Breast epithelium (tissue), 3 donors: Measurements from ENCODE around the gene SMAD6.

Experiments
- POLR2A ChIP-seq: fragments of 450-650 bp; IDR thresholded peaks from one replicate; pipeline ENCODE4 v1.6.1; 2016; ENCODE audit warnings: antibody characterized with exemption, mild to moderate bottlenecking, moderate library complexity
- POLR2AphosphoS5 ChIP-seq, 3 donors: sonication (generic); formaldehyde crosslinking; IDR thresholded peaks; one replicate each; pipeline ENCODE4 v1.6.1; 2017; ENCODE audit warnings: antibody characterized with exemption in 3 of 3
- TF ChIP-seq, protein P1 (sequence below), 3 donors: fragments of 450-650 bp; IDR thresholded peaks; one replicate each; pipeline ENCODE4 v1.5.1; 2016 to 2017; ENCODE audit warnings: antibody characterized with exemption in 3 of 3, mild to moderate bottlenecking in 3 of 3, moderate library complexity in 3 of 3

DNA sequence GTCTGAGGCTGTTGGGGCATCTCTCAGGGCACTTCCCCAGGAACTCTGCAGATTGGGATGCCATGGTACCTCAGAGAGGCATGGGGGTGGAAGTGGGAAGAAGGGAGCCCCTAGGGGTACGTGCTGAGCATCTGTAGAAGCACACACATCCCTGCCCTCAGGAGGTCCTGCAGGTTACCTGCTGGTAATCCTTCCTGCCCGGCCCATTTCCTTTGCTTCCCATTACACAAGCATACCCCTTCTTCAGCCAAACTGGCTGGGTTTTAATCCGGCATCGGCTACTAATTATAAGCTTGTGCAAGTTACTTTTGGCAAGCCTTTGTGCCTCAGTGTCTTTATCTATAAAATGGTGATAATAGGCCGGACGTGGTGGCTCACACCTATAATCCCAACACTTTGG, 3.1 kb upstream of the SMAD6 start:
- TF ChIP-seq, protein P1, sequence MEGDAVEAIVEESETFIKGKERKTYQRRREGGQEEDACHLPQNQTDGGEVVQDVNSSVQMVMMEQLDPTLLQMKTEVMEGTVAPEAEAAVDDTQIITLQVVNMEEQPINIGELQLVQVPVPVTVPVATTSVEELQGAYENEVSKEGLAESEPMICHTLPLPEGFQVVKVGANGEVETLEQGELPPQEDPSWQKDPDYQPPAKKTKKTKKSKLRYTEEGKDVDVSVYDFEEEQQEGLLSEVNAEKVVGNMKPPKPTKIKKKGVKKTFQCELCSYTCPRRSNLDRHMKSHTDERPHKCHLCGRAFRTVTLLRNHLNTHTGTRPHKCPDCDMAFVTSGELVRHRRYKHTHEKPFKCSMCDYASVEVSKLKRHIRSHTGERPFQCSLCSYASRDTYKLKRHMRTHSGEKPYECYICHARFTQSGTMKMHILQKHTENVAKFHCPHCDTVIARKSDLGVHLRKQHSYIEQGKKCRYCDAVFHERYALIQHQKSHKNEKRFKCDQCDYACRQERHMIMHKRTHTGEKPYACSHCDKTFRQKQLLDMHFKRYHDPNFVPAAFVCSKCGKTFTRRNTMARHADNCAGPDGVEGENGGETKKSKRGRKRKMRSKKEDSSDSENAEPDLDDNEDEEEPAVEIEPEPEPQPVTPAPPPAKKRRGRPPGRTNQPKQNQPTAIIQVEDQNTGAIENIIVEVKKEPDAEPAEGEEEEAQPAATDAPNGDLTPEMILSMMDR (IDR thresholded peaks at IDR 0.05) = no peak
- TF ChIP-seq POLR2A = no peak
- no peak for TF ChIP-seq POLR2AphosphoS5 (IDR thresholded peaks at IDR 0.05)
